IMR-90 (cell line): ENCODE results near the gene ZMIZ1. TPM values are rescaled to one million over a fixed set of nuclear protein-coding genes. Genes with fewer than 3 reads are reported as not detected.
A peak's percentile ranks its signal among the peaks of the same experiment; 100 is the strongest.

Source experiments
- ATAC-seq: fragments of 200-7000 bp; cut with Tn5 transposase; 2 replicates; pipeline ENCODE4 v1.9.1; 2020; ENCODE audit warnings: low read depth, mild to moderate bottlenecking, moderate library complexity
- BruUV-seq: library from RNA; stranded (reverse); fragments of 400-500 nt; replicated peaks from 2 replicates; lab custom pipeline; 2021; lab: Mats Ljungman, UMichigan
- CTCF ChIA-PET: fragments of 300-600 bp; formaldehyde crosslinking; extraction: SDS; loops from one replicate; lab custom pipeline; 2021; ENCODE audit warnings: antibody characterized with exemption; lab: Yijun Ruan, JAX
- POLR2A ChIA-PET: fragments of 300-600 bp; sonication (Branson Sonifier 250); formaldehyde crosslinking; loops from one replicate; lab custom pipeline; 2022; ENCODE audit warnings: antibody characterized with exemption; ENCODE audit not compliant: unreplicated experiment; lab: Charles Lee
- DNase-seq: peaks from one replicate; pipeline ENCODE4 v3.0.0; 2013
- H2AFZ ChIP-seq: replicated peaks from 2 replicates; pipeline ENCODE3; 2013; ENCODE audit warnings: low read length, mild to moderate bottlenecking; ENCODE audit not compliant: poor library complexity
- H2AK5ac ChIP-seq: 2 replicates; pipeline ENCODE4 v1.6.1; 2013; ENCODE audit warnings: low read depth, low read length, inconsistent platforms
- H2AK9ac ChIP-seq: replicated peaks from 2 replicates; pipeline ENCODE3; 2013; ENCODE audit warnings: mild to moderate bottlenecking, low read depth, low read length, moderate library complexity; ENCODE audit not compliant: poor library complexity
- H2BK120ac ChIP-seq: 2 replicates; pipeline ENCODE4 v1.6.1; 2013; ENCODE audit warnings: low read depth, low read length, inconsistent platforms
- H2BK15ac ChIP-seq: 3 replicates; pipeline ENCODE4 v1.6.1; 2013; ENCODE audit warnings: low read depth, low read length, inconsistent platforms
- H2BK20ac ChIP-seq: 2 replicates; pipeline ENCODE4 v1.6.1; 2013; ENCODE audit warnings: low read depth, mild to moderate bottlenecking, inconsistent platforms, low read length, moderate library complexity
- H2BK5ac ChIP-seq: 2 replicates; pipeline ENCODE4 v1.6.1; 2013; ENCODE audit warnings: mild to moderate bottlenecking, low read depth, low read length, inconsistent platforms; ENCODE audit not compliant: poor library complexity, severe bottlenecking
- H3K14ac ChIP-seq: replicated peaks from 2 replicates; pipeline ENCODE4 v1.6.1; 2013; ENCODE audit warnings: low read depth, low read length, inconsistent platforms
- H3K18ac ChIP-seq: 2 replicates; pipeline ENCODE4 v1.6.1; 2013; ENCODE audit warnings: low read depth, low read length, control low read depth
- H3K23ac ChIP-seq: 2 replicates; pipeline ENCODE4 v1.6.1; 2013; ENCODE audit warnings: low read depth, low read length, inconsistent platforms
- H3K27ac ChIP-seq: 2 replicates; pipeline ENCODE4 v1.5.1; 2013; ENCODE audit warnings: mild to moderate bottlenecking, control low read depth, low read length; ENCODE audit not compliant: insufficient read depth
- H3K27me3 ChIP-seq: 2 replicates; pipeline ENCODE4 v1.6.1; 2013; ENCODE audit warnings: low read length; ENCODE audit not compliant: control insufficient read depth, insufficient read depth
- H3K36me3 ChIP-seq: 2 replicates; pipeline ENCODE4 v1.6.1; 2013; ENCODE audit warnings: low read length, mixed read lengths; ENCODE audit not compliant: control insufficient read depth, insufficient read depth
- H3K4ac ChIP-seq: 2 replicates; pipeline ENCODE4 v1.6.1; 2013; ENCODE audit warnings: low read depth, low read length, inconsistent platforms
- H3K4me1 ChIP-seq: 2 replicates; pipeline ENCODE4 v1.6.1; 2013; ENCODE audit warnings: low read length, mixed read lengths; ENCODE audit not compliant: control insufficient read depth, insufficient read depth
- H3K4me2 ChIP-seq: 2 replicates; pipeline ENCODE4 v1.6.1; 2013; ENCODE audit warnings: low read depth, mild to moderate bottlenecking, control low read depth, low read length, moderate library complexity
- H3K4me3 ChIP-seq: 2 replicates; pipeline ENCODE4 v1.5.1; 2013; ENCODE audit warnings: low read depth, mild to moderate bottlenecking, control low read depth, low read length, moderate library complexity; ENCODE audit not compliant: insufficient read depth
- H3K56ac ChIP-seq: 2 replicates; pipeline ENCODE4 v1.6.1; 2013; ENCODE audit warnings: low read length, inconsistent platforms; ENCODE audit not compliant: insufficient read depth; ENCODE audit errors: extremely low read depth
- H3K79me1 ChIP-seq, 2 experiments: 2 replicates each; pipeline ENCODE4 v1.6.1; 2013; ENCODE audit warnings: low read length in 2 of 2, inconsistent platforms in 1 of 2, low read depth in 1 of 2
- H3K9ac ChIP-seq: 2 replicates; pipeline ENCODE4 v1.6.1; 2013; ENCODE audit warnings: low read depth, low read length, control low read depth
- H3K9me1 ChIP-seq: 2 replicates; pipeline ENCODE4 v1.6.1; 2013; ENCODE audit warnings: low read length, inconsistent platforms; ENCODE audit not compliant: insufficient read depth
- H3K9me3 ChIP-seq: 2 replicates; pipeline ENCODE4 v1.6.1; 2013; ENCODE audit warnings: low read length; ENCODE audit not compliant: control insufficient read depth, insufficient read depth
- H4K20me1 ChIP-seq: 2 replicates; pipeline ENCODE4 v1.6.1; 2013; ENCODE audit warnings: low read length, inconsistent platforms; ENCODE audit not compliant: insufficient read depth
- H4K5ac ChIP-seq: 2 replicates; pipeline ENCODE4 v1.6.1; 2013; ENCODE audit warnings: mild to moderate bottlenecking, low read depth, low read length, control low read depth
- H4K8ac ChIP-seq, 2 experiments: 2 replicates each; pipeline ENCODE4 v1.6.1; 2013; ENCODE audit warnings: low read depth in 2 of 2, low read length in 2 of 2, control low read depth in 1 of 2, inconsistent platforms in 1 of 2
- H4K91ac ChIP-seq: 2 replicates; pipeline ENCODE4 v1.6.1; 2013; ENCODE audit warnings: low read depth, low read length, inconsistent platforms; ENCODE audit not compliant: insufficient read depth
- CEBPB ChIP-seq: IDR thresholded peaks from 2 replicates; pipeline ENCODE4 v1.6.1; 2012; ENCODE audit warnings: low read depth, low read length, improper control_type of control experiment
- CHD1 ChIP-seq: IDR thresholded peaks from 2 replicates; pipeline ENCODE4 v1.6.1; 2012; ENCODE audit warnings: low read depth, low read length, improper control_type of control experiment
- CTCF ChIP-seq: conservative IDR thresholded peaks from 2 replicates; pipeline ENCODE4 v1.5.1; 2012; ENCODE audit warnings: mild to moderate bottlenecking, low read depth, low read length, improper control_type of control experiment
- MAFK ChIP-seq: IDR thresholded peaks from 2 replicates; pipeline ENCODE4 v1.6.1; 2012; ENCODE audit warnings: low read depth, low read length, improper control_type of control experiment
- MXI1 ChIP-seq: IDR thresholded peaks from 2 replicates; pipeline ENCODE4 v1.6.1; 2012; ENCODE audit warnings: low read depth, mild to moderate bottlenecking, low read length, moderate library complexity, borderline replicate concordance
- NFE2L2 ChIP-seq: fragments of 150-350 bp; IDR thresholded peaks from 2 replicates; pipeline ENCODE4 v1.6.1; 2016; ENCODE audit warnings: low read depth, mild to moderate bottlenecking, low read length
- RAD21 ChIP-seq: IDR thresholded peaks from 2 replicates; pipeline ENCODE4 v1.6.1; 2012; ENCODE audit warnings: low read length, improper control_type of control experiment
- RCOR1 ChIP-seq: IDR thresholded peaks from 2 replicates; pipeline ENCODE4 v1.6.1; 2012; ENCODE audit warnings: mild to moderate bottlenecking, low read length, improper control_type of control experiment; ENCODE audit not compliant: insufficient replicate concordance
- SMC3 ChIP-seq: fragments of 150-350 bp; IDR thresholded peaks from 2 replicates; pipeline ENCODE4 v1.6.1; 2016; ENCODE audit warnings: low read depth, mild to moderate bottlenecking, antibody characterized with exemption, low read length, moderate library complexity
- USF2 ChIP-seq: fragments of 150-350 bp; IDR thresholded peaks from 2 replicates; pipeline ENCODE4 v1.6.1; 2017; ENCODE audit warnings: mild to moderate bottlenecking, antibody characterized with exemption, low read length, low read depth
- whole genome bisulfite sequencing, 2 experiments: methylation state at CpG; one replicate each; pipeline versions ENCODE4 v1.1.5 to v1.1.7; 2013; ENCODE audit warnings: missing lambda C conversion rate in 2 of 2; ENCODE audit not compliant: insufficient read length in 1 of 2; ENCODE audit errors: extremely low coverage in 2 of 2; 5-methylcytosine and 5-hydroxymethylcytosine counted together
- dilution Hi-C: fragments of 300-500 bp; cut with HindIII; formaldehyde crosslinking; loops from one replicate; pipeline ENCODE4 v1.14.3; 2018; ENCODE audit warnings: low sequenced_read_pairs; ENCODE audit not compliant: unreplicated experiment
- in situ Hi-C: fragments of 300-500 bp; cut with MboI; formaldehyde crosslinking; loops from 3 replicates; pipeline ENCODE4 v1.14.3; 2019; ENCODE audit warnings: low sequenced_read_pairs, inconsistent platforms, mixed read lengths
- intact Hi-C: fragments of 100-400 bp; cut with micrococcal nuclease; formaldehyde crosslinking; loops from 2 replicates; pipeline ENCODE4 v1.10.0; 2022
- polyA plus RNA-seq, 3 experiments: library from polyadenylated mRNA; depleted of rRNA; stranded (reverse); fragments of >200 nt; gene quantifications; 2 replicates each; pipeline ENCODE4 v1.2.3, GENCODE V29; 2012; ENCODE audit warnings: low replicate concordance in 1 of 3
- total RNA-seq: library from RNA; depleted of rRNA; stranded (reverse); fragments of >200 nt; gene quantifications from 2 replicates; pipeline ENCODE4 v1.2.3, GENCODE V29; 2012

The ZMIZ1 gene
- total and polyA plus RNA-seq, 2 of the 4 experiments (the other 2 are of a cell fraction) = 6.6 to 48.7 TPM

GRCh38 chr10:79324032-79324695 is 255.4 kb downstream of the ZMIZ1 start:
- intact Hi-C loops = no loop called here
- 100% methylated on average over 4 of the region's 10 CpGs; no CpG with 5 or more reads in 1 of the 2 experiments for WGBS, 2 experiments
- H3K27me3 ChIP-seq = no peaks in the 10 kb centered on the region
- no peak overlapping the region for H4K8ac ChIP-seq
- DNase-seq (no peak), ATAC-seq (no peak)
- H2AFZ ChIP-seq = no peak overlapping the region
- BruUV-seq = no TSS peak
- no peak overlapping the region for H3K27ac ChIP-seq
- no peak overlapping the region for H3K23ac ChIP-seq
- no peak overlapping the region for H3K4me2 ChIP-seq
- no peaks in the 10 kb centered on the region for H3K36me3 ChIP-seq
- peak overlapping the region; percentile 60 for H2AK5ac ChIP-seq
- peaks cover 19% of the 10 kb centered on the region for H3K4me1 ChIP-seq
- peak overlapping the region; percentile 54; the same call in 1 of the 2 replicates for H2BK20ac ChIP-seq
- H3K14ac ChIP-seq = peak overlapping the region; percentile 35
- no peaks in the 10 kb centered on the region for H4K20me1 ChIP-seq
- in situ Hi-C loops = no loop called here
- H3K18ac ChIP-seq = no peak overlapping the region
- no peak overlapping the region for H3K4me3 ChIP-seq
- ChIA-PET CTCF (no interaction called here), POLR2A (no interaction called here)
- H4K91ac ChIP-seq = peak overlapping the region; percentile 19; the same call in 1 of the 2 replicates
- peak overlapping the region; percentile 71; the same call in 1 of the 2 replicates for H3K4ac ChIP-seq
- H3K9me3 ChIP-seq = no peaks in the 10 kb centered on the region
- H2BK5ac ChIP-seq = no peak overlapping the region
- peaks cover 31% of the 10 kb centered on the region for H3K9me1 ChIP-seq
- H3K9ac ChIP-seq = no peak overlapping the region
- peak overlapping the region; percentile 70; the same call in 1 of the 2 replicates for H2BK120ac ChIP-seq
- dilution Hi-C loops = no loop called here
- TF ChIP-seq USF2 = no peak
- TF ChIP-seq CTCF = no peak
- TF ChIP-seq MXI1 = no peak
- no peak for TF ChIP-seq SMC3
- no peak for TF ChIP-seq CEBPB
- TF ChIP-seq RCOR1 = no peak
- no peak for TF ChIP-seq RAD21
- no peak for TF ChIP-seq MAFK
- TF ChIP-seq CHD1 = no peak
- TF ChIP-seq NFE2L2 = no peak
- H2BK15ac ChIP-seq = peak overlapping the region; percentile 79; the same call in 2 of the 3 replicates
- no peak overlapping the region for H3K56ac ChIP-seq
- H4K5ac ChIP-seq = no peak overlapping the region
- 0 out of 4 replicates have a peak, but pooled peaks cover 0 to 4% of the 10 kb centered on the region in 2 experiments for H3K79me1 ChIP-seq
- peak overlapping the region; percentile 53 for H2AK9ac ChIP-seq
